MM.1S (cell line): Measurements from ENCODE around the gene ZNF268.

Source experiments
- DNase-seq: peaks from one replicate; pipeline ENCODE4 v3.0.0-alpha.2; 2015
- H2AFZ ChIP-seq: fragments of 300-600 bp; sonication (generic); 2 replicates; pipeline ENCODE4 v1.6.0; 2016; ENCODE audit warnings: antibody characterized with exemption, low read length
- H3F3A ChIP-seq: fragments of 300-600 bp; sonication (generic); 2 replicates; pipeline ENCODE4 v1.6.1; 2016; ENCODE audit warnings: mild to moderate bottlenecking, antibody characterized with exemption, low read length, moderate library complexity, mixed read lengths; ENCODE audit not compliant: insufficient read depth
- H3K27ac ChIP-seq: fragments of 300-600 bp; sonication (generic); 2 replicates; pipeline ENCODE4 v1.5.1; 2016; ENCODE audit warnings: mild to moderate bottlenecking, low read length
- H3K27me3 ChIP-seq: fragments of 300-600 bp; sonication (generic); replicated peaks from 2 replicates; pipeline ENCODE4 v1.6.0; 2016; ENCODE audit warnings: low read length; ENCODE audit not compliant: insufficient read depth
- H3K36me3 ChIP-seq: fragments of 300-600 bp; sonication (generic); replicated peaks from 2 replicates; pipeline ENCODE4 v1.6.1; 2016; ENCODE audit warnings: mild to moderate bottlenecking, low read length, mixed read lengths; ENCODE audit not compliant: insufficient read depth
- H3K4me1 ChIP-seq: fragments of 300-600 bp; sonication (generic); 2 replicates; pipeline ENCODE4 v1.6.1; 2016; ENCODE audit warnings: low read length, mixed read lengths
- H3K4me2 ChIP-seq: fragments of 300-600 bp; sonication (generic); 2 replicates; pipeline ENCODE4 v1.6.0; 2016; ENCODE audit warnings: low read depth, low read length
- H3K4me3 ChIP-seq: fragments of 300-600 bp; sonication (generic); 2 replicates; pipeline ENCODE4 v1.5.1; 2016; ENCODE audit warnings: low read length, mixed read lengths
- H3K79me2 ChIP-seq: fragments of 300-600 bp; sonication (generic); 2 replicates; pipeline ENCODE4 v1.6.1; 2016; ENCODE audit warnings: mixed run types, low read length, mixed read lengths
- H3K9ac ChIP-seq: fragments of 300-600 bp; sonication (generic); 2 replicates; pipeline ENCODE4 v1.6.1; 2016; ENCODE audit warnings: low read length, mixed read lengths
- H3K9me2 ChIP-seq: fragments of 300-600 bp; sonication (generic); replicated peaks from 2 replicates; pipeline ENCODE4 v1.6.1; 2016; ENCODE audit warnings: mild to moderate bottlenecking, low read length, mixed read lengths; ENCODE audit not compliant: insufficient read depth
- H3K9me3 ChIP-seq: fragments of 300-600 bp; sonication (generic); replicated peaks from 2 replicates; pipeline ENCODE4 v1.6.1; 2016; ENCODE audit warnings: mild to moderate bottlenecking, low read length, mixed read lengths; ENCODE audit not compliant: insufficient read depth
- H4K20me1 ChIP-seq: fragments of 300-600 bp; sonication (generic); 2 replicates; pipeline ENCODE4 v1.6.1; 2016; ENCODE audit warnings: mild to moderate bottlenecking, low read length, moderate library complexity, mixed read lengths; ENCODE audit not compliant: insufficient read depth
- EZH2 ChIP-seq: fragments of 300-600 bp; sonication (generic); optimal IDR thresholded peaks from 2 replicates; pipeline ENCODE3; 2017; ENCODE audit warnings: low read depth, mild to moderate bottlenecking, antibody characterized with exemption, low read length, mixed read lengths
- EZH2phosphoT487 ChIP-seq: fragments of 300-600 bp; sonication (generic); IDR thresholded peaks from 2 replicates; pipeline ENCODE4 v1.6.1; 2018; ENCODE audit warnings: antibody characterized with exemption, low read length
- TF ChIP-seq, protein P1 (sequence below): fragments of 300-600 bp; sonication (generic); IDR thresholded peaks from 2 replicates; pipeline ENCODE4 v1.5.1; 2016; ENCODE audit warnings: antibody characterized with exemption, low read length, mixed read lengths

ZNF268 gene

DNA sequence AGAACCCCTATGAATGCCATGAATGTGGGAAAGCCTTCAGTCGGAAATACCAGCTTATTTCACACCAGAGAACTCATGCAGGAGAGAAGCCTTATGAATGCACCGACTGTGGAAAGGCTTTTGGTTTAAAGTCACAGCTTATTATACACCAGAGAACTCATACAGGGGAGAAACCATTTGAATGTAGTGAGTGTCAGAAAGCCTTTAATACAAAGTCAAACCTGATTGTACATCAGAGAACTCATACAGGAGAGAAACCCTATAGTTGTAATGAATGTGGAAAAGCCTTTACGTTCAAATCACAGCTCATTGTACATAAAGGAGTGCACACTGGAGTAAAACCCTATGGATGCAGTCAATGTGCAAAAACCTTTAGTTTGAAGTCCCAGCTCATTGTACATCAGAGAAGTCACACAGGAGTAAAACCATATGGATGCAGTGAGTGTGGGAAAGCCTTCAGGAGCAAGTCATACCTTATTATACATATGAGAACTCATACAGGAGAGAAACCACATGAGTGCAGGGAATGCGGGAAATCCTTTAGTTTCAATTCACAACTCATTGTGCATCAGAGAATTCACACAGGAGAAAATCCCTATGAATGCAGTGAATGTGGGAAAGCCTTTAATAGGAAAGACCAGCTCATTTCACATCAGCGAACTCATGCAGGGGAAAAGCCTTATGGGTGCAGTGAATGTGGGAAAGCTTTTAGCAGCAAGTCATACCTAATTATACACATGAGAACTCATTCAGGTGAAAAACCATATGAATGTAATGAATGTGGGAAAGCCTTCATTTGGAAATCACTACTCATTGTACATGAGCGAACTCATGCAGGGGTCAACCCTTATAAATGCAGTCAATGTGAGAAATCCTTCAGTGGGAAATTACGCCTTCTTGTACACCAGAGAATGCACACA, 22.3 kb downstream of the ZNF268 start:
- Histone ChIP-seq H3K9me3 (no peaks in the 10 kb centered on the region), H3K4me3 (no peak overlapping the region), H3K36me3 (peaks cover 8% of the 10 kb centered on the region; the same call in 1 of the 2 replicates), H3K9ac (no peak overlapping the region), H3K79me2 (no peaks in the 10 kb centered on the region), H4K20me1 (no peaks in the 10 kb centered on the region), H3K4me2 (no peak overlapping the region), H3K27me3 (no peaks in the 10 kb centered on the region), H3K9me2 (no peaks in the 10 kb centered on the region), H2AFZ (no peak overlapping the region), H3K27ac (no peak overlapping the region), H3F3A (no peaks in the 10 kb centered on the region), H3K4me1 (no peaks in the 10 kb centered on the region)
- DNase-seq, result no peak
- TF ChIP-seq, protein P1, sequence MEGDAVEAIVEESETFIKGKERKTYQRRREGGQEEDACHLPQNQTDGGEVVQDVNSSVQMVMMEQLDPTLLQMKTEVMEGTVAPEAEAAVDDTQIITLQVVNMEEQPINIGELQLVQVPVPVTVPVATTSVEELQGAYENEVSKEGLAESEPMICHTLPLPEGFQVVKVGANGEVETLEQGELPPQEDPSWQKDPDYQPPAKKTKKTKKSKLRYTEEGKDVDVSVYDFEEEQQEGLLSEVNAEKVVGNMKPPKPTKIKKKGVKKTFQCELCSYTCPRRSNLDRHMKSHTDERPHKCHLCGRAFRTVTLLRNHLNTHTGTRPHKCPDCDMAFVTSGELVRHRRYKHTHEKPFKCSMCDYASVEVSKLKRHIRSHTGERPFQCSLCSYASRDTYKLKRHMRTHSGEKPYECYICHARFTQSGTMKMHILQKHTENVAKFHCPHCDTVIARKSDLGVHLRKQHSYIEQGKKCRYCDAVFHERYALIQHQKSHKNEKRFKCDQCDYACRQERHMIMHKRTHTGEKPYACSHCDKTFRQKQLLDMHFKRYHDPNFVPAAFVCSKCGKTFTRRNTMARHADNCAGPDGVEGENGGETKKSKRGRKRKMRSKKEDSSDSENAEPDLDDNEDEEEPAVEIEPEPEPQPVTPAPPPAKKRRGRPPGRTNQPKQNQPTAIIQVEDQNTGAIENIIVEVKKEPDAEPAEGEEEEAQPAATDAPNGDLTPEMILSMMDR, result no peak
- no peak for TF ChIP-seq EZH2
- TF ChIP-seq EZH2phosphoT487, result no peak

DNA sequence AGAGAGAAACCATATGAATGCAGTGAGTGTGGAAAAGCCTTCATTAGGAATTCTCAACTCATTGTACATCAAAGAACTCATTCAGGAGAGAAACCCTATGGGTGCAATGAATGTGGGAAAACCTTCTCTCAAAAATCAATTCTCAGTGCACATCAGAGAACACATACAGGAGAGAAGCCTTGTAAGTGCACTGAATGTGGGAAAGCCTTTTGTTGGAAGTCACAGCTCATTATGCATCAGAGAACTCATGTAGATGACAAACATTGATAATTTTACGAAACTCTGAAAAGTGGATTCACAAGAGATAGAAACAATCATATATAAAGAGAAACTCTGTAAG, 22.9 kb downstream of the ZNF268 start:
- Histone ChIP-seq H3K36me3 (peaks cover 8% of the 10 kb centered on the region; the same call in 1 of the 2 replicates), H3K9me3 (no peaks in the 10 kb centered on the region), H3K4me2 (no peak overlapping the region), H3K4me1 (no peaks in the 10 kb centered on the region), H3K27me3 (no peaks in the 10 kb centered on the region), H2AFZ (no peak overlapping the region), H3K79me2 (no peaks in the 10 kb centered on the region), H3K9ac (no peak overlapping the region), H3F3A (no peaks in the 10 kb centered on the region), H3K4me3 (no peak overlapping the region), H4K20me1 (no peaks in the 10 kb centered on the region), H3K9me2 (no peaks in the 10 kb centered on the region), H3K27ac (no peak overlapping the region)
- TF ChIP-seq, protein P1, result no peak
- TF ChIP-seq EZH2phosphoT487 (no peak), EZH2 (no peak)
- DNase-seq, result no peak

DNA sequence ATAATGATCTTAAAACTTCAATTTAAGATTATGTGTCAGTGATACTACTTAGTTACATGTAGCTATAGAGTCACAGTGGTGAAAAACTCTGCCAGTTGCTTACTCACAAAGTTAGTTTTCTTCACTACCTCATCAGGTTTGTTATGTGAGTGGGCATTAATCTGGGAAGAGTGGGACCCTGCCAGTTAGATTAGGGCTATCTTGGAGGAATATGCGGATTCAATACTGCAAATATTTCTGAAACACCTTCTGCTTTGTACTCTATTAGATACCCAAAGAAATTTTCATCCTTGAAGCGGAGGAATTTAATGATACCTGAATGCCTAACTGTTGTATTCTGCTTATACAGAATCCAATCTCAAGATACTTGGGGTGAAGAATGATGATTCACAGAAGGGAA, 25.1 kb downstream of the ZNF268 start:
- H3K9ac ChIP-seq, result no peak overlapping the region
- DNase-seq, result no peak
- no peak overlapping the region for H3K4me2 ChIP-seq
- H3K79me2 ChIP-seq, result no peaks in the 10 kb centered on the region
- H4K20me1 ChIP-seq, result no peaks in the 10 kb centered on the region
- no peak overlapping the region for H3K4me3 ChIP-seq
- no peaks in the 10 kb centered on the region for H3K27me3 ChIP-seq
- H3K9me3 ChIP-seq, result no peaks in the 10 kb centered on the region
- H3K27ac ChIP-seq, result no peak overlapping the region
- H2AFZ ChIP-seq, result no peak overlapping the region
- TF ChIP-seq, protein P1, result no peak
- no peak for TF ChIP-seq EZH2phosphoT487
- no peak for TF ChIP-seq EZH2
- no peaks in the 10 kb centered on the region for H3F3A ChIP-seq
- H3K4me1 ChIP-seq, result no peaks in the 10 kb centered on the region
- peaks cover 8% of the 10 kb centered on the region; the same call in 1 of the 2 replicates for H3K36me3 ChIP-seq
- no peaks in the 10 kb centered on the region for H3K9me2 ChIP-seq
